Transverse colon (tissue), 4 donors: ENCODE measurements around the gene SEC14L6. TPM values are rescaled to one million over a fixed set of nuclear protein-coding genes. Genes with fewer than 3 reads are reported as not detected.
"Not testable (repeated sequence)": the region's sequence is repeated elsewhere in the genome, so short reads cannot be mapped to it uniquely, and the experiment has no call there.

ENCODE experiments used
- DNase-seq: peaks from one replicate; pipeline ENCODE4 v3.0.0-alpha.2; 2019
- H3K27ac ChIP-seq, 4 donors: fragments of 200-600 bp; sonication (generic); 2 replicates each; pipeline ENCODE4 v1.5.1; 2016 to 2018; ENCODE audit warnings: inconsistent platforms in 4 of 4
- H3K27me3 ChIP-seq: fragments of 200-600 bp; sonication (generic); 2 replicates; pipeline ENCODE4 v1.5.1; 2017; ENCODE audit warnings: inconsistent platforms
- H3K36me3 ChIP-seq, 4 donors: fragments of 200-600 bp; sonication (generic); 2 replicates each; pipeline ENCODE4 v1.5.1; 2017 to 2019; ENCODE audit warnings: inconsistent platforms in 4 of 4
- H3K4me1 ChIP-seq, 4 donors: fragments of 200-600 bp; sonication (generic); 2 replicates each; pipeline ENCODE4 v1.5.1; 2017 to 2020; ENCODE audit warnings: inconsistent platforms in 4 of 4
- H3K4me3 ChIP-seq, 4 donors: fragments of 200-600 bp; sonication (generic); 1 replicate in 1 of 4; 2 replicates in 3 of 4; pipeline versions ENCODE4 v1.5.1 to v1.6.1; 2017 to 2019; ENCODE audit warnings: inconsistent platforms in 4 of 4
- H3K9me3 ChIP-seq, 2 donors: fragments of 200-600 bp; sonication (generic); 2 replicates each; pipeline ENCODE4 v1.5.1; 2017 to 2019; ENCODE audit warnings: inconsistent platforms in 2 of 2
- EP300 ChIP-seq: sonication (generic); formaldehyde crosslinking; IDR thresholded peaks from one replicate; pipeline ENCODE4 v1.6.1; 2017; ENCODE audit warnings: antibody characterized with exemption, low read depth
- POLR2A ChIP-seq: fragments of 450-650 bp; IDR thresholded peaks from one replicate; pipeline ENCODE4 v1.6.1; 2016; ENCODE audit warnings: antibody characterized with exemption, mild to moderate bottlenecking, moderate library complexity
- POLR2AphosphoS5 ChIP-seq, 3 donors: sonication (generic); formaldehyde crosslinking; IDR thresholded peaks; one replicate each; pipeline ENCODE4 v1.6.1; 2016; ENCODE audit warnings: antibody characterized with exemption in 3 of 3
- WGBS, 2 donors: methylation state at CpG; one replicate each; pipeline ENCODE4 v1.1.5; 2018; ENCODE audit warnings: low coverage in 1 of 2; 5-methylcytosine and 5-hydroxymethylcytosine counted together
- in situ Hi-C, 4 donors: fragments of 200-750 bp; cut with MboI; loops; one replicate each; pipeline versions ENCODE4 v1.15.0 to v1.15.1; 2017; ENCODE audit warnings: low sequenced_read_pairs in 3 of 4, low pct_ligation_motif_present in 1 of 4, low pct_unique_long_range_greater_than_20kb in 1 of 4
- intact Hi-C: fragments of 100-400 bp; cut with DNase I; formaldehyde crosslinking; loops from one replicate; pipeline ENCODE4 v1.15.1; 2023; ENCODE audit warnings: low total_unique reads
- total RNA-seq, 4 donors: library from RNA; depleted of rRNA; stranded (reverse); fragments of >200 nt; gene quantifications; one replicate each; pipeline ENCODE4 v1.1.0, GENCODE V29; 2016
- TF ChIP-seq, protein P1 (sequence below), 5 experiments: fragments of 200-600 bp in 3 of 5; fragments of 450-650 bp in 2 of 5; sonication (generic) in 3 of 5; IDR thresholded peaks; 1 replicate in 2 of 5; 2 replicates in 3 of 5; pipeline ENCODE4 v1.5.1; 2016 to 2017; ENCODE audit warnings: antibody characterized with exemption in 5 of 5, inconsistent platforms in 3 of 5, mild to moderate bottlenecking in 2 of 5, moderate library complexity in 1 of 5

Gene SEC14L6
- total RNA-seq, 4 donors from 2014 or later, result 0.14 to 0.48 TPM; not detected in 2

- Histone ChIP-seq H3K4me1 (no peaks in the 10 kb centered on the region), H3K27ac (no peak overlapping the region), H3K4me3 (no peak overlapping the region), H3K27me3 (no peaks in the 10 kb centered on the region), H3K36me3 (no peaks in the 10 kb centered on the region), H3K9me3 (no peaks in the 10 kb centered on the region)
- no peak for DNase-seq
- 75 to 83% methylated on average over 1 to 7 of the region's 7 CpGs for WGBS, 2 donors
- TF ChIP-seq POLR2A, result no peak
- TF ChIP-seq, protein P1, sequence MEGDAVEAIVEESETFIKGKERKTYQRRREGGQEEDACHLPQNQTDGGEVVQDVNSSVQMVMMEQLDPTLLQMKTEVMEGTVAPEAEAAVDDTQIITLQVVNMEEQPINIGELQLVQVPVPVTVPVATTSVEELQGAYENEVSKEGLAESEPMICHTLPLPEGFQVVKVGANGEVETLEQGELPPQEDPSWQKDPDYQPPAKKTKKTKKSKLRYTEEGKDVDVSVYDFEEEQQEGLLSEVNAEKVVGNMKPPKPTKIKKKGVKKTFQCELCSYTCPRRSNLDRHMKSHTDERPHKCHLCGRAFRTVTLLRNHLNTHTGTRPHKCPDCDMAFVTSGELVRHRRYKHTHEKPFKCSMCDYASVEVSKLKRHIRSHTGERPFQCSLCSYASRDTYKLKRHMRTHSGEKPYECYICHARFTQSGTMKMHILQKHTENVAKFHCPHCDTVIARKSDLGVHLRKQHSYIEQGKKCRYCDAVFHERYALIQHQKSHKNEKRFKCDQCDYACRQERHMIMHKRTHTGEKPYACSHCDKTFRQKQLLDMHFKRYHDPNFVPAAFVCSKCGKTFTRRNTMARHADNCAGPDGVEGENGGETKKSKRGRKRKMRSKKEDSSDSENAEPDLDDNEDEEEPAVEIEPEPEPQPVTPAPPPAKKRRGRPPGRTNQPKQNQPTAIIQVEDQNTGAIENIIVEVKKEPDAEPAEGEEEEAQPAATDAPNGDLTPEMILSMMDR (IDR thresholded peaks at IDR 0.05), result no peak
- no peak for TF ChIP-seq EP300
- TF ChIP-seq POLR2AphosphoS5 (IDR thresholded peaks at IDR 0.05), result no peak
- in situ Hi-C loops (no loop called here), intact Hi-C loops (no loop called here)
These were observed 7.4 kb upstream of the SEC14L6 start for GRCh38 chr22:30553971-30554370.

GRCh38 chr22:30552719-30553118 lies 6.2 kb upstream of the SEC14L6 start:
- H3K9me3 ChIP-seq, result no peaks in the 10 kb centered on the region
- in situ Hi-C loops (no loop called here), intact Hi-C loops (no loop called here)
- WGBS, 2 donors, result 80 to 100% methylated on average over 1 of the region's 1 CpG
- no peaks in the 10 kb centered on the region for H3K4me1 ChIP-seq
- H3K27me3 ChIP-seq, result no peaks in the 10 kb centered on the region
- DNase-seq, result no peak
- no peak overlapping the region for H3K4me3 ChIP-seq
- no peaks in the 10 kb centered on the region for H3K36me3 ChIP-seq
- H3K27ac ChIP-seq, result no peak overlapping the region
- TF ChIP-seq, protein P1 (IDR thresholded peaks at IDR 0.05), result no peak
- TF ChIP-seq POLR2AphosphoS5 (IDR thresholded peaks at IDR 0.05), result no peak

DNA sequence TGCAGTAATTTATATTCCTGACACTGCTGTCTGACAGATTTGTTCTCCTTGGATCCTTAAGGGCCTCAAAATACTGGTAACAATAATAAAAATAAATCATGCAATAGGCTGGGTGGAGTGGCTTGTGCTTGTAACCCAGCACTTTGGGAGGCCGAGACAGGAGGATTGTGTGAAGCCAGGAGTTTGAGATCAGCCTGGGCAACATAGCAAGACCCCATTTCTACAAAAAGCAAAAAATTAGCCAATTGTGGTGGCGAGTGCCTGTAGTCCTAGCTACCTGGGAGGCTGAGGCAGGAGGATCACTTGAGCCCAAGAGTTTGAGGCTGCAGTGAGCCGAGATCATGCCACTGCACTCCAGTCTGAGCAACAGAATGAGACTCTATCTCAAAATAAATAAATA lies 5.3 kb upstream of the SEC14L6 start:
- intact Hi-C loops, DNase-seq, H3K27ac ChIP-seq, H3K27me3 ChIP-seq, H3K4me1 ChIP-seq, in situ Hi-C loops, H3K9me3 ChIP-seq, H3K4me3 ChIP-seq, H3K36me3 ChIP-seq: not testable (repeated sequence)
- WGBS, 2 donors, result 86 to 91% methylated on average over 2 to 3 of the region's 3 CpGs

GRCh38 chr22:30547188-30547587 lies 647 bp upstream of the SEC14L6 start:
- H3K4me1 ChIP-seq, result peaks cover 2 to 6% (median 4%) of the 10 kb centered on the region in 4 donors
- no peak overlapping the region for H3K27ac ChIP-seq
- H3K4me3 ChIP-seq, result no peak overlapping the region
- intact Hi-C loops (no loop called here), in situ Hi-C loops (no loop called here)
- H3K36me3 ChIP-seq, result no peaks in the 10 kb centered on the region
- 60 to 89% methylated on average over 1 to 4 of the region's 4 CpGs for WGBS, 2 donors
- H3K27me3 ChIP-seq, result peaks cover 28% of the 10 kb centered on the region
- no peak for DNase-seq
- H3K9me3 ChIP-seq, result no peaks in the 10 kb centered on the region
- TF ChIP-seq EP300 (no peak), POLR2AphosphoS5 (IDR thresholded peaks at IDR 0.05) (no peak), POLR2A (no peak)
- TF ChIP-seq, protein P1 (IDR thresholded peaks at IDR 0.05), result no peak

GRCh38 chr22:30542811-30543188 lies 3.7 kb downstream of the SEC14L6 start:
- H3K36me3 ChIP-seq, result no peaks in the 10 kb centered on the region
- peaks cover 4 to 11% (median 9%) of the 10 kb centered on the region in 4 donors for H3K4me1 ChIP-seq
- peaks cover 42% of the 10 kb centered on the region for H3K27me3 ChIP-seq
- H3K9me3 ChIP-seq, result no peaks in the 10 kb centered on the region
- TF ChIP-seq EP300 (no peak), POLR2A (no peak)
- TF ChIP-seq, protein P1 (IDR thresholded peaks at IDR 0.05), result no peak
- intact Hi-C loops, result no loop called here
- H3K4me3 ChIP-seq, result no peak overlapping the region
- in situ Hi-C loops, result no loop called here
- DNase-seq, result no peak
- H3K27ac ChIP-seq, result no peak overlapping the region
- 83% methylated on average over 12 of the region's 12 CpGs; no CpG with 5 or more reads in 1 of the 2 donors for WGBS, 2 donors
